HepG2 (cell line): Measurements from ENCODE around the gene CHST3. TPM values are rescaled to one million over a fixed set of nuclear protein-coding genes. Genes with fewer than 3 reads are reported as not detected.

Experiments
- ATAC-seq: fragments of 200-7000 bp; cut with Tn5 transposase; 3 replicates; pipeline ENCODE4 v1.9.1; 2020; ENCODE audit warnings: mild to moderate bottlenecking, moderate library complexity
- BruUV-seq: library from RNA; stranded (reverse); fragments of 400-500 nt; replicated peaks from 2 replicates; lab custom pipeline; 2021; lab: Mats Ljungman, UMichigan
- CTCF ChIA-PET: fragments of 300-600 bp; formaldehyde crosslinking; extraction: SDS; loops from one replicate; lab custom pipeline; 2021; ENCODE audit warnings: low total read pairs, inconsistent platforms, low intra/inter-chr PET ratio; lab: Yijun Ruan, JAX
- POLR2A ChIA-PET: fragments of 350-600 bp; sonication (Branson Sonifier 250); formaldehyde crosslinking; loops from one replicate; lab custom pipeline; 2020; ENCODE audit warnings: antibody characterized with exemption, inconsistent platforms; lab: Yijun Ruan, JAX
- DNase-seq: peaks from one replicate; pipeline ENCODE4 v3.0.0-alpha.2; 2015; ENCODE audit warnings: low spot score
- FAIRE-seq: peaks from 3 replicates; lab custom pipeline; 2011; peaks lifted over from hg19 to GRCh38; lab: Jason Lieb, UNC
- H2AFZ ChIP-seq: one replicate; pipeline ENCODE4 v1.6.1; 2011; ENCODE audit warnings: low read length, inconsistent platforms
- H3K27ac ChIP-seq: fragments of 300-600 bp; 3 replicates; pipeline ENCODE4 v1.8.0; 2011; ENCODE audit warnings: mixed run types, mild to moderate bottlenecking, mixed read lengths, low read length, inconsistent platforms; ENCODE audit not compliant: insufficient read depth; ENCODE audit errors: extremely low read length
- H3K27me3 ChIP-seq, 2 experiments: fragments of 200-600 bp in 1 of 2; 2 replicates in 1 of 2; 3 replicates in 1 of 2; pipeline versions ENCODE4 v1.6.0 to v1.8.0; 2011; ENCODE audit warnings: low read length in 2 of 2, mild to moderate bottlenecking in 2 of 2, moderate library complexity in 2 of 2, inconsistent platforms in 1 of 2; ENCODE audit not compliant: insufficient read depth in 2 of 2, control insufficient read depth in 1 of 2
- H3K36me3 ChIP-seq, 2 experiments: fragments of 200-600 bp in 1 of 2; replicated peaks in 1 of 2; 2 replicates in 1 of 2; 3 replicates in 1 of 2; pipeline versions ENCODE4 v1.5.1 to v1.8.0; 2011; ENCODE audit warnings: low read length in 2 of 2, inconsistent platforms in 1 of 2; ENCODE audit not compliant: insufficient read depth in 2 of 2, control insufficient read depth in 1 of 2
- H3K4me1 ChIP-seq: 2 replicates; pipeline ENCODE4 v1.5.1; 2012; ENCODE audit warnings: low read length, inconsistent platforms; ENCODE audit not compliant: insufficient read depth
- H3K4me2 ChIP-seq: 2 replicates; pipeline ENCODE4 v1.6.0; 2011; ENCODE audit warnings: low read depth, low read length, inconsistent platforms
- H3K4me3 ChIP-seq, 3 experiments: fragments of 200-600 bp in 1 of 3; sonication (generic), shearing (Covaris generic) in 1 of 3; replicated peaks in 1 of 3; 2 replicates each; pipeline ENCODE4 v1.5.1; 2011 to 2016; ENCODE audit warnings: low read length in 3 of 3, inconsistent platforms in 2 of 3, low read depth in 2 of 3, mild to moderate bottlenecking in 2 of 3, control low read depth in 1 of 3, mixed read lengths in 1 of 3; ENCODE audit not compliant: insufficient read depth in 1 of 3
- H3K79me2 ChIP-seq: one replicate; pipeline ENCODE4 v1.6.1; 2011; ENCODE audit warnings: low read length, inconsistent platforms; ENCODE audit not compliant: insufficient read depth
- H3K9ac ChIP-seq: 2 replicates; pipeline ENCODE4 v1.6.0; 2011; ENCODE audit warnings: mild to moderate bottlenecking, low read depth, low read length, inconsistent platforms; ENCODE audit not compliant: insufficient read depth
- H3K9me3 ChIP-seq: 2 replicates; pipeline ENCODE4 v1.5.1; 2012; ENCODE audit warnings: mild to moderate bottlenecking, low read length
- H4K20me1 ChIP-seq: 2 replicates; pipeline ENCODE4 v1.6.0; 2011; ENCODE audit warnings: inconsistent platforms, mild to moderate bottlenecking, low read length, moderate library complexity; ENCODE audit not compliant: insufficient read depth
- ATF7 ChIP-seq, 2 experiments: fragments of 450-650 bp in 1 of 2; sonication (generic) in 1 of 2; formaldehyde crosslinking in 1 of 2; IDR thresholded peaks; 2 replicates each; pipeline versions ENCODE4 v1.4.0 to v1.6.1; 2016 to 2020; ENCODE audit warnings: antibody characterized with exemption in 1 of 2, mild to moderate bottlenecking in 1 of 2, missing genetic modification reagents in 1 of 2
- BORCS8-MEF2B ChIP-seq: sonication (generic); formaldehyde crosslinking; IDR thresholded peaks from 2 replicates; pipeline ENCODE4 v1.8.0; 2022; ENCODE audit warnings: mild to moderate bottlenecking, missing genetic modification reagents
- FOXP4 ChIP-seq: sonication (generic); formaldehyde crosslinking; IDR thresholded peaks from 2 replicates; pipeline ENCODE4 v1.4.0; 2020; ENCODE audit warnings: missing genetic modification reagents
- ZFYVE20 ChIP-seq: sonication (generic); formaldehyde crosslinking; IDR thresholded peaks from 2 replicates; pipeline ENCODE4 v1.8.0; 2023; ENCODE audit warnings: low read depth, mild to moderate bottlenecking, moderate library complexity, missing genetic modification reagents, borderline replicate concordance
- ZNF337 ChIP-seq: sonication (generic); formaldehyde crosslinking; IDR thresholded peaks from 2 replicates; pipeline ENCODE4 v1.5.1; 2020; ENCODE audit warnings: missing genetic modification reagents, low read depth, mild to moderate bottlenecking, borderline replicate concordance
- ZNF569 ChIP-seq: sonication (generic); formaldehyde crosslinking; IDR thresholded peaks from 2 replicates; pipeline ENCODE4 v1.5.0; 2020; ENCODE audit warnings: mild to moderate bottlenecking, missing genetic modification reagents, moderate library complexity, borderline replicate concordance
- ZNF687 ChIP-seq: sonication (generic); formaldehyde crosslinking; IDR thresholded peaks from 2 replicates; pipeline ENCODE4 v1.5.1; 2020; ENCODE audit warnings: mild to moderate bottlenecking, missing genetic modification reagents, moderate library complexity
- WGBS: methylation state at CpG from one replicate; pipeline ENCODE4 v1.1.6; 2017; ENCODE audit warnings: low lambda C conversion rate; 5-methylcytosine and 5-hydroxymethylcytosine counted together
- in situ Hi-C: cut with HindIII; loops from 2 replicates; pipeline ENCODE4 v1.10.0; 2017; ENCODE audit warnings: low pct_unique_long_range_greater_than_20kb; ENCODE audit not compliant: extremely low pct_ligation_motif_present
- intact Hi-C: fragments of 100-400 bp; cut with micrococcal nuclease; formaldehyde crosslinking; loops from one replicate; pipeline ENCODE4 v1.10.0; 2022; ENCODE audit not compliant: unreplicated experiment
- polyA plus RNA-seq, 8 experiments: library from polyadenylated mRNA; depleted of rRNA in 3 of 8; stranded (reverse) in 7 of 8; unstranded in 1 of 8; fragments of >200 nt; fragmentation: Illumina TruSeq in 4 of 8; extraction: Trizol in 4 of 8; gene quantifications; 2 replicates each; pipeline versions ENCODE4 v1.2.1 to v1.2.3, GENCODE V29; 2011 to 2016; ENCODE audit warnings: low read depth in 4 of 8, missing spikeins in 1 of 8, mixed read lengths in 1 of 8; ENCODE audit not compliant: insufficient read depth in 1 of 8
- total RNA-seq, 5 experiments: library from RNA; depleted of rRNA; stranded (reverse); fragments of >200 nt; fragmentation: Illumina TruSeq; extraction: Trizol; gene quantifications; 2 replicates each; pipeline ENCODE4 v1.2.3, GENCODE V29; 2016; ENCODE audit warnings: low read depth in 1 of 5

Gene CHST3
- total and polyA plus RNA-seq, 2 of the 13 experiments (the other 11 are each of a cell fraction or from before 2014, with no cell fraction given), result 7.2 to 18.7 TPM

GRCh38 chr10:71974489-71975021 lies 10.4 kb downstream of the CHST3 start:
- TF ChIP-seq ZNF569 (CRISPR knock-in tag), result no peak
- no peak for TF ChIP-seq BORCS8-MEF2B (CRISPR knock-in tag)
- no peak for TF ChIP-seq ZNF337 (CRISPR knock-in tag)
- peak; percentile 29; the same call in 1 of the 2 replicates for TF ChIP-seq ATF7 (IDR thresholded peaks at IDR 0.05)
- no peak for TF ChIP-seq ATF7 (CRISPR knock-in tag; IDR thresholded peaks at IDR 0.05)
- no peak for TF ChIP-seq ZFYVE20 (CRISPR knock-in tag)
- TF ChIP-seq ZNF687 (CRISPR knock-in tag), result 0 out of 2 replicates have a peak, but pooled peaks have one; percentile 14
- TF ChIP-seq FOXP4 (CRISPR knock-in tag), result no peak
- 91% methylated on average over 5 of the region's 6 CpGs for WGBS
- no peak for FAIRE-seq
- no peak for DNase-seq
- no peak overlapping the region for H3K4me3 ChIP-seq
- H3K9me3 ChIP-seq, result no peaks in the 10 kb centered on the region
- H3K4me1 ChIP-seq, result peaks cover 71% of the 10 kb centered on the region
- no TSS peak for BruUV-seq
- H2AFZ ChIP-seq, result no peak overlapping the region
- H3K9ac ChIP-seq, result no peak overlapping the region
- ChIA-PET CTCF (no interaction called here), POLR2A (interaction anchor here (1.1 to 3.3 kb wide), 3 partner anchors 11 to 17 kb away, joined by 3 to 27 read pairs (median 3); partner anchors contain the start of gene CHST3)
- H3K79me2 ChIP-seq, result peaks cover 95% of the 10 kb centered on the region
- in situ Hi-C loops, result no loop called here
- no peak overlapping the region for H3K4me2 ChIP-seq
- H3K27ac ChIP-seq, result peak overlapping the region; percentile 91
- no peak for ATAC-seq
- H3K27me3 ChIP-seq, result no peaks in the 10 kb centered on the region
- no peaks in the 10 kb centered on the region for H4K20me1 ChIP-seq
- intact Hi-C loops, result no loop called here
- peaks cover 8 to 31% of the 10 kb centered on the region in 2 experiments for H3K36me3 ChIP-seq
